ENCODE data around the gene DDA1.

- TF ChIP-seq NFYB (IDR thresholded peaks at IDR 0.05; ENCODE audit: insufficient read depth, low read depth, low read length) (no peak), KDM1A (IDR thresholded peaks at IDR 0.05; ENCODE audit: borderline replicate concordance) (no peak), BMI1 (IDR thresholded peaks at IDR 0.05; ENCODE audit: borderline replicate concordance) (no peak), SMC3 (IDR thresholded peaks at IDR 0.05; ENCODE audit: borderline replicate concordance, low read length) (no peak), RELA (IDR thresholded peaks at IDR 0.05; ENCODE audit: borderline replicate concordance, partially characterized antibody) (no peak), TCF7 (IDR thresholded peaks at IDR 0.05; ENCODE audit: borderline replicate concordance) (no peak), RFX5 (IDR thresholded peaks at IDR 0.05; ENCODE audit: low read depth, low read length) (no peak), GABPA (IDR thresholded peaks at IDR 0.05; ENCODE audit: low read depth) (no peak), POLR2A (IDR thresholded peaks at IDR 0.05; ENCODE audit: low read depth, low read length) (no peak)
- TF ChIP-seq, protein P1, sequence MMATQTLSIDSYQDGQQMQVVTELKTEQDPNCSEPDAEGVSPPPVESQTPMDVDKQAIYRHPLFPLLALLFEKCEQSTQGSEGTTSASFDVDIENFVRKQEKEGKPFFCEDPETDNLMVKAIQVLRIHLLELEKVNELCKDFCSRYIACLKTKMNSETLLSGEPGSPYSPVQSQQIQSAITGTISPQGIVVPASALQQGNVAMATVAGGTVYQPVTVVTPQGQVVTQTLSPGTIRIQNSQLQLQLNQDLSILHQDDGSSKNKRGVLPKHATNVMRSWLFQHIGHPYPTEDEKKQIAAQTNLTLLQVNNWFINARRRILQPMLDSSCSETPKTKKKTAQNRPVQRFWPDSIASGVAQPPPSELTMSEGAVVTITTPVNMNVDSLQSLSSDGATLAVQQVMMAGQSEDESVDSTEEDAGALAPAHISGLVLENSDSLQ (IDR thresholded peaks at IDR 0.05): no peak
- TF ChIP-seq, protein P2, sequence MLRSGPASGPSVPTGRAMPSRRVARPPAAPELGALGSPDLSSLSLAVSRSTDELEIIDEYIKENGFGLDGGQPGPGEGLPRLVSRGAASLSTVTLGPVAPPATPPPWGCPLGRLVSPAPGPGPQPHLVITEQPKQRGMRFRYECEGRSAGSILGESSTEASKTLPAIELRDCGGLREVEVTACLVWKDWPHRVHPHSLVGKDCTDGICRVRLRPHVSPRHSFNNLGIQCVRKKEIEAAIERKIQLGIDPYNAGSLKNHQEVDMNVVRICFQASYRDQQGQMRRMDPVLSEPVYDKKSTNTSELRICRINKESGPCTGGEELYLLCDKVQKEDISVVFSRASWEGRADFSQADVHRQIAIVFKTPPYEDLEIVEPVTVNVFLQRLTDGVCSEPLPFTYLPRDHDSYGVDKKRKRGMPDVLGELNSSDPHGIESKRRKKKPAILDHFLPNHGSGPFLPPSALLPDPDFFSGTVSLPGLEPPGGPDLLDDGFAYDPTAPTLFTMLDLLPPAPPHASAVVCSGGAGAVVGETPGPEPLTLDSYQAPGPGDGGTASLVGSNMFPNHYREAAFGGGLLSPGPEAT (IDR thresholded peaks at IDR 0.05; ENCODE audit: low read depth): no peak
Observed at GRCh38 chr19:17283504-17283996, 25.8 kb upstream of the DDA1 start.

Data from GM12878 (cell line).